Measurements from ENCODE around the gene ATP1B3.

DNA sequence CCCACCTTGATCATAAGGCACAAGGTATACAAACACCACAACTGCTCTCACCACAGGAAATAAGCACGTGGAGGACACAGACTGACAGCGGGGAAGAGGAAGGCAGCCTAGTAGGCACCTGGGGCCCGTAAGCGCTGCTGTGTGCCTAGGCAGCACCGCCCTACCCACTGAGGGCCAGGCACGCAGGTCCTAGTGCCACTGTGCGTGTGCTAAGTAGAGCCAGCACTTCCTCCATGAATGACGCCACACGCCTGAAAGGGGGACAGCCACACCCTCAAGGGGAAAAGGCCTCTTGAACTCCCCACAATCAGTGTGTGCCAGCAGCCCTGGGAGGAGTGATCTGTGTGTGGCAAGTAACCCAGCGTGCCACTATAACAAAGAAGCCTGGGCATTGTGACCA lies 73.0 kb downstream of the ATP1B3 start:
- TF ChIP-seq POLR2A (IDR thresholded peaks at IDR 0.05), result no peak
- TF ChIP-seq, protein P1, sequence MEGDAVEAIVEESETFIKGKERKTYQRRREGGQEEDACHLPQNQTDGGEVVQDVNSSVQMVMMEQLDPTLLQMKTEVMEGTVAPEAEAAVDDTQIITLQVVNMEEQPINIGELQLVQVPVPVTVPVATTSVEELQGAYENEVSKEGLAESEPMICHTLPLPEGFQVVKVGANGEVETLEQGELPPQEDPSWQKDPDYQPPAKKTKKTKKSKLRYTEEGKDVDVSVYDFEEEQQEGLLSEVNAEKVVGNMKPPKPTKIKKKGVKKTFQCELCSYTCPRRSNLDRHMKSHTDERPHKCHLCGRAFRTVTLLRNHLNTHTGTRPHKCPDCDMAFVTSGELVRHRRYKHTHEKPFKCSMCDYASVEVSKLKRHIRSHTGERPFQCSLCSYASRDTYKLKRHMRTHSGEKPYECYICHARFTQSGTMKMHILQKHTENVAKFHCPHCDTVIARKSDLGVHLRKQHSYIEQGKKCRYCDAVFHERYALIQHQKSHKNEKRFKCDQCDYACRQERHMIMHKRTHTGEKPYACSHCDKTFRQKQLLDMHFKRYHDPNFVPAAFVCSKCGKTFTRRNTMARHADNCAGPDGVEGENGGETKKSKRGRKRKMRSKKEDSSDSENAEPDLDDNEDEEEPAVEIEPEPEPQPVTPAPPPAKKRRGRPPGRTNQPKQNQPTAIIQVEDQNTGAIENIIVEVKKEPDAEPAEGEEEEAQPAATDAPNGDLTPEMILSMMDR (IDR thresholded peaks at IDR 0.05), result no peak

All from Peyer's patch (tissue), 4 donors.